Upper lobe of right lung (tissue), 1 donor: ENCODE data around the gene KLRC3. TPM values are rescaled to one million over a fixed set of nuclear protein-coding genes. Genes with fewer than 3 reads are reported as not detected.
"Not testable (repeated sequence)": the region's sequence is repeated elsewhere in the genome, so short reads cannot be mapped to it uniquely, and the experiment has no call there.

Source experiments
- ATAC-seq: fragments of 200-7000 bp; cut with Tn5 transposase; one replicate; pipeline ENCODE4 v1.9.1; 2020; ENCODE audit warnings: mild to moderate bottlenecking, moderate library complexity
- DNase-seq: peaks from one replicate; pipeline ENCODE4 v3.0.0-alpha.2; 2020
- H3K27ac ChIP-seq: fragments of 200-600 bp; one replicate; pipeline ENCODE4 v1.8.0; 2022
- H3K27me3 ChIP-seq: fragments of 200-600 bp; one replicate; pipeline ENCODE4 v1.8.0; 2022; ENCODE audit warnings: mild to moderate bottlenecking
- H3K36me3 ChIP-seq: fragments of 200-600 bp; one replicate; pipeline ENCODE4 v1.8.0; 2022
- H3K4me1 ChIP-seq: fragments of 200-600 bp; one replicate; pipeline ENCODE4 v1.8.0; 2022
- H3K4me3 ChIP-seq: fragments of 200-600 bp; one replicate; pipeline ENCODE4 v1.8.0; 2022; ENCODE audit warnings: mild to moderate bottlenecking
- H3K9me3 ChIP-seq: fragments of 200-600 bp; one replicate; pipeline ENCODE4 v1.8.0; 2022
- intact Hi-C: fragments of 100-400 bp; cut with DNase I; formaldehyde crosslinking; loops from one replicate; pipeline ENCODE4 v1.11.0; 2022
- total RNA-seq: library from RNA; stranded (reverse); fragmentation: NEBNext Ultra II Directional; extraction: Animal tissue kit (Norgen Biotek cat#: 25700); gene quantifications from one replicate; pipeline ENCODE4 v1.2.1, GENCODE V29; 2021
- TF ChIP-seq, protein P1 (sequence below): fragments of 200-600 bp; IDR thresholded peaks from one replicate; pipeline ENCODE4 v1.8.0; 2022; ENCODE audit warnings: antibody characterized with exemption
- donor health status: DM: no; HTN: yes; CAD: no; lungs with severe emphysema.

The KLRC3 gene
- total RNA-seq, 1 donor from 2014 or later, result not detected

GRCh38 chr12:10454531-10454930 is 34.1 kb upstream of the KLRC3 start:
- Histone ChIP-seq H3K9me3 (peaks cover 16% of the 10 kb centered on the region), H3K4me3 (no peak overlapping the region), H3K27ac (no peak overlapping the region), H3K36me3 (no peaks in the 10 kb centered on the region), H3K27me3 (no peaks in the 10 kb centered on the region), H3K4me1 (no peaks in the 10 kb centered on the region)
- DNase-seq (no peak), ATAC-seq (no peak)
- intact Hi-C loops, result no loop called here
- TF ChIP-seq, protein P1, sequence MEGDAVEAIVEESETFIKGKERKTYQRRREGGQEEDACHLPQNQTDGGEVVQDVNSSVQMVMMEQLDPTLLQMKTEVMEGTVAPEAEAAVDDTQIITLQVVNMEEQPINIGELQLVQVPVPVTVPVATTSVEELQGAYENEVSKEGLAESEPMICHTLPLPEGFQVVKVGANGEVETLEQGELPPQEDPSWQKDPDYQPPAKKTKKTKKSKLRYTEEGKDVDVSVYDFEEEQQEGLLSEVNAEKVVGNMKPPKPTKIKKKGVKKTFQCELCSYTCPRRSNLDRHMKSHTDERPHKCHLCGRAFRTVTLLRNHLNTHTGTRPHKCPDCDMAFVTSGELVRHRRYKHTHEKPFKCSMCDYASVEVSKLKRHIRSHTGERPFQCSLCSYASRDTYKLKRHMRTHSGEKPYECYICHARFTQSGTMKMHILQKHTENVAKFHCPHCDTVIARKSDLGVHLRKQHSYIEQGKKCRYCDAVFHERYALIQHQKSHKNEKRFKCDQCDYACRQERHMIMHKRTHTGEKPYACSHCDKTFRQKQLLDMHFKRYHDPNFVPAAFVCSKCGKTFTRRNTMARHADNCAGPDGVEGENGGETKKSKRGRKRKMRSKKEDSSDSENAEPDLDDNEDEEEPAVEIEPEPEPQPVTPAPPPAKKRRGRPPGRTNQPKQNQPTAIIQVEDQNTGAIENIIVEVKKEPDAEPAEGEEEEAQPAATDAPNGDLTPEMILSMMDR, result no peak

DNA sequence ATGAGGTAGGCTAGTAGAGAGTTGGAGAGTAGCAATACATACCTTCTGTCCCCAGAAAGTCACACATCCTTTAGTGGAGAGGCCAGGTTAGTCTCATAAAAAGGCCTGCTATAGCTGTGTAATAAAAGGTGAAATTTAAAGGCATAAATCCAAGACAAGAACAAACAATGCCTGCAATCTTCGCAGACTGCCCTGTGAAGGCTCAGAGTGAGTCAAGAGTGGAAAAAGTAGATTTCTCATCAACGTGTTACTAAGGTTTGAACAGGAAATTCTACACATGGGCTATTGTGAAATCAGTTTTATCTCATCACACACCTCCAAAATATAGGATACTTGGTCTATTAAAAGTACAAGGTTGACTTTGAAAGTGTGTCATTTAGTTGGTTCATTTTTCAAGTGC is 32.8 kb upstream of the KLRC3 start, which contains the start of gene KLRC1:
Gene KLRC1 (minus strand): TSS at position 222 of the 400 bp plus-strand sequence. CDS start 2,221 bp downstream, outside the sequence.
- H3K27ac ChIP-seq, result no peak within 1 kb of the TSS
- ATAC-seq (no peak), DNase-seq (no peak)
- intact Hi-C loops, result no loop called here
- no peaks in the 10 kb centered on the region for H3K4me1 ChIP-seq
- peaks cover 16% of the 10 kb centered on the region for H3K9me3 ChIP-seq
- no peak within 1 kb of the TSS for H3K4me3 ChIP-seq
- TF ChIP-seq, protein P1, result no peak
- no peaks in the 10 kb centered on the region for H3K27me3 ChIP-seq
- no peaks in the 10 kb centered on the region for H3K36me3 ChIP-seq

DNA sequence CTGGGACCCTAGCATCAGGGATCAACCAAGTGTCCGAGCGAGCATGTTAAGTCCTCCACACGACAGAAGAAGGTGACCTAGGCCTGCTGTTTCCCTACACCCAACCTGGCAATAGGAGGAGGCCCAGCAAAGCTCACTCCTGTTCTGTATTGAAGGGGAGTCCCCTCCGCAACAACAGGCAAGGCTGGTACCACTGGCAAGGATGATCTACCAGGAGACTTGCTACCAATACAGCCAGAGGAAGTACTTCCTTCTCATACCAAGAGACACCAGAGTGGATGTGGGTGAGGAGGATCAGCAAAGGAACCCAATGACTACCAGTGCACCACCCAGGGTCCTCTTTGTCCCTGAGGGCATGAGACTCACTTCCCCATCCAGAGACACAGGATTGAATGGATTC is 27.8 kb upstream of the KLRC3 start:
- Histone ChIP-seq H3K36me3 (no peaks in the 10 kb centered on the region), H3K9me3 (no peaks in the 10 kb centered on the region), H3K4me1 (no peaks in the 10 kb centered on the region), H3K27ac (no peak overlapping the region), H3K4me3 (no peak overlapping the region), H3K27me3 (no peaks in the 10 kb centered on the region)
- TF ChIP-seq, protein P1, result no peak
- intact Hi-C loops, result no loop called here
- no peak for DNase-seq
- no peak for ATAC-seq

GRCh38 chr12:10446052-10446451 is 25.7 kb upstream of the KLRC3 start:
- not testable (repeated sequence) for H3K27ac ChIP-seq, ATAC-seq

DNA sequence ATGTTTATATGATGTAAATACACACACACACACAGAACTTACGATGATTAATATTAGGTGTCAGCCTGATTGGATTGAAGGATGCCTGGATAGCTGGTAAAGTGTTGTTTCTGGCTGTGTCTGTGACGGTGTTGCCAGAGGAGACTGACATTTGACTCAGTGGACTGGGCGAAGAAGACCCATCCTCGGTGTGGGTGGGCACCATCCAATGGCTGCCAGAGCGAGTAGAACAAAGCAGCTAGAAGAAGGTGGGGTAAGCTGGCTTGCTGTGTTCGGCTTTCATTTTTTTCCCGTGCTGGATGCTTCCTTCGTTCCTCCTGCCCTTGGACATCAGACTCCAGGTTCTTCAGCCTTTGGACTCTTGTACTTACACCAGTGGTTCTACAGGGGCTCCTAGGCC is 20.7 kb upstream of the KLRC3 start:
- H3K27ac ChIP-seq, DNase-seq, H3K36me3 ChIP-seq, ATAC-seq, H3K4me3 ChIP-seq, intact Hi-C loops, H3K4me1 ChIP-seq, H3K9me3 ChIP-seq, H3K27me3 ChIP-seq: not testable (repeated sequence)

More at GRCh38 chr12:10446052-10446451, 25.7 kb upstream of the KLRC3 start:
- H3K36me3 ChIP-seq, H3K4me3 ChIP-seq, H3K4me1 ChIP-seq, H3K9me3 ChIP-seq, intact Hi-C loops, DNase-seq, H3K27me3 ChIP-seq: not testable (repeated sequence)

- H3K9me3 ChIP-seq, H3K27me3 ChIP-seq, intact Hi-C loops, H3K36me3 ChIP-seq, DNase-seq, ATAC-seq, H3K4me1 ChIP-seq, H3K4me3 ChIP-seq, H3K27ac ChIP-seq: not testable (repeated sequence)
These were observed 19.3 kb upstream of the KLRC3 start for GRCh38 chr12:10439608-10440274.

DNA sequence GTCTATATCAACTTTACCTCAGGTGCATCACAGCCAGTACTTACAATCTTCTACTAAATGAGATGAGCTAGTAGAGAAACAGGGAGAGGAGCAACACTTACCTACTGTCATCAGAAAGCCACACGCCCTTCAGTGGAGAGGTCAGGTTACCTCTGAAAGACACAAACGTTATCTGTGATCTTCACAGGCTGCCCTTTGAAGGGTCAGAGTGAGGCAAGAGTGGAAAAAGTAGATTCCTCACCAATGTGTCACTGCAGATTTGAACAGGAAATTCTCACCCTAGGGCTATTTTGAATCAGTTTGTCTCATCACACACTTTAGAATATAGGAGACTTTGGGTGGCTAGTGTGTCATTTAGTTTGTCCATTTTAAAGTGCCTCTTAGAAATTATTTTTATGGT is 17.2 kb upstream of the KLRC3 start:
- H3K27me3 ChIP-seq, H3K27ac ChIP-seq, intact Hi-C loops, ATAC-seq, DNase-seq, H3K9me3 ChIP-seq, H3K4me3 ChIP-seq, H3K36me3 ChIP-seq, H3K4me1 ChIP-seq: not testable (repeated sequence)

DNA sequence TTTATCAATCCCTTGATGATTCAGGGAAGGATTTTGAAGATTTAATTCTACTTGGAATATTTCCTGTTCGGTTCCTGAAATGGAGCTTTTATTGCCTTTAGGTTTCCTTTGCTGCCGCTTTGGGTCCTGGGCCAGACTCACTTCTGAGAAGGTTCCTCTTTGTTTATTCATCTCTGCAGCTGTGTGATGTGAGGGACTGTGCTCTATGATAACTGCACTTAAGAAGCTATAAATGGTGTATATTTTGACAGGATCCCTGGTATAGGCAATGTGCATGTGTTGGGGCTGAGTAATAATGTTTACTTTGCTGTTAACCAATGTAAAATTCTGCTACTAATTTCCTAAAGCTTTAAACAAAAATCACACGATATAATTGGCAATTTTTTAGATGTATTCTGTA is 15.4 kb upstream of the KLRC3 start, which contains the start of gene KLRC2:
Gene KLRC2 (minus strand): TSS at position 195 of the 400 bp plus-strand sequence. CDS start 24 bp downstream, at position 171.
- ATAC-seq, H3K9me3 ChIP-seq, intact Hi-C loops, H3K36me3 ChIP-seq, DNase-seq, H3K27me3 ChIP-seq, H3K4me1 ChIP-seq, H3K4me3 ChIP-seq, H3K27ac ChIP-seq: not testable (repeated sequence)

- H3K4me3 ChIP-seq, H3K4me1 ChIP-seq, H3K9me3 ChIP-seq: not testable (repeated sequence)
These were observed 10.2 kb upstream of the KLRC3 start for GRCh38 chr12:10430623-10431022.

DNA sequence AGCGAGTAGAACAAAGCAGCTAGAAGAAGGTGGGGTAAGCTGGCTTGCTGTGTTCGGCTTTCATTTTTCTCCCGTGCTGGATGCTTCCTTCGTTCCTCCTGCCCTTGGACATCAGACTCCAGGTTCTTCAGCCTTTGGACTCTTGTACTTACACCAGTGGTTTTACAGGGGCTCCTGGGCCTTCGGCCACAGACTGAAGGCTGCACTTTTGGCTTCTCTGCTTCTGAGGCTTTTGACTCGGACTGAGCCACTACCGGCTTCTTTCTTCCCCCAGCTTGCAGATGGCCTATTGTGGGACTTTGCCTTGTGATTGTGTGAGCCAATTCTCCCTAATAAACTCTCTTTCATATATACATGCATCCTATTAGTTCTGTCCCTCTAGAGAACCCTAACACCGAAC is 5.5 kb upstream of the KLRC3 start:
- intact Hi-C loops, H3K4me3 ChIP-seq: not testable (repeated sequence)

More at GRCh38 chr12:10430623-10431022, 10.2 kb upstream of the KLRC3 start:
- DNase-seq, ATAC-seq, H3K27ac ChIP-seq, intact Hi-C loops, H3K27me3 ChIP-seq, H3K36me3 ChIP-seq: not testable (repeated sequence)

DNA sequence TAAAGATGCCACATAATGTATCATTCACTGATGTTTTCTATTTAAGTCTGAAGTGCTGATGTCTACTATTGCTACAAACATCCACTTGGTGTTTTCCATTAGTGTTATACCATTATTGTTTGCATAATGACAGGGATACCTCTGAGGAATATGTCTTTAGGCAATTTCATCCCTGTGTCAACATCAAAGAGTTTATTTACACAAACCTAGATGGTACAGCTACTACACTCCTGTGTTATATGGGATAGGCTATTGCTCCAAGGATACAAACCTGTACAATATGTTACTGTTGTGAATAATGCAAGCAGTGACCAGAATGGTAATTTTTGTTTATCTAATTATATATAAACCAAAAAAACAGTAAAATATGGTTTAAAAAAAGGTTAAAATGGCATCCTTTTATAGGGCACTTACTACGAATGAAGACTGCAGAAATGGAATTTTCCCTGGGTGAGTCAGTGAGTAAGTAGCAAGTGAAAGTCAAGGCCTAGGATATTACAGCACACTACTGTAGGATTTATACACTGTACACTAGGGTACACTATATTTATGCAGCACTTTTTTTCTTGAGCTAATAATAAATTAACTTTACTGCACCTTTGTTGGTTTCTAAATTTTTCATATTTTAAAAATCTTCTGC is 4.0 kb upstream of the KLRC3 start:
- DNase-seq, ATAC-seq, H3K9me3 ChIP-seq, H3K4me1 ChIP-seq, H3K36me3 ChIP-seq, H3K27ac ChIP-seq, intact Hi-C loops, H3K4me3 ChIP-seq, H3K27me3 ChIP-seq: not testable (repeated sequence)

More for the DNA sequence above, 5.5 kb upstream of the KLRC3 start:
- not testable (repeated sequence) for H3K9me3 ChIP-seq, DNase-seq, H3K27ac ChIP-seq, H3K4me1 ChIP-seq, ATAC-seq, H3K27me3 ChIP-seq, H3K36me3 ChIP-seq
